ENCODE results near the gene PPP2R2C.

PPP2R2C gene

GRCh38 chr4:6277139-6277802 is 195.1 kb downstream of the PPP2R2C start:
- H3K4me3 ChIP-seq (ENCODE audit: low read depth, low read length), result no peak overlapping the region

GRCh38 chr4:6275898-6276806 is 196.3 kb downstream of the PPP2R2C start:
- no peak overlapping the region for H3K4me3 ChIP-seq (ENCODE audit: low read depth, low read length)

- no peak overlapping the region for H3K4me3 ChIP-seq (ENCODE audit: low read depth, low read length)
Measured at GRCh38 chr4:6275351-6275750, 197.1 kb downstream of the PPP2R2C start.

- no peak overlapping the region for H3K4me3 ChIP-seq (ENCODE audit: low read depth, low read length)
Measured at GRCh38 chr4:6273661-6273990, 198.8 kb downstream of the PPP2R2C start.

GRCh38 chr4:6272863-6273660 is 199.4 kb downstream of the PPP2R2C start:
- no peak overlapping the region for H3K4me3 ChIP-seq (ENCODE audit: low read depth, low read length)

GRCh38 chr4:6271701-6272465 is 200.5 kb downstream of the PPP2R2C start:
- no peak overlapping the region for H3K4me3 ChIP-seq (ENCODE audit: low read depth, low read length)

- H3K4me3 ChIP-seq (ENCODE audit: low read depth, low read length), result no peak overlapping the region
Measured at GRCh38 chr4:6271206-6271605, 201.2 kb downstream of the PPP2R2C start.

- peak overlapping the region; percentile 39 for H3K4me3 ChIP-seq (ENCODE audit: low read depth, low read length)
Measured at GRCh38 chr4:6270636-6271121, 201.7 kb downstream of the PPP2R2C start.
